Suprapubic skin (tissue), 4 donors: ENCODE data around the gene TEAD1.

Experiments
- EP300 ChIP-seq: sonication (generic); formaldehyde crosslinking; IDR thresholded peaks from one replicate; pipeline ENCODE4 v1.6.1; 2017; ENCODE audit warnings: antibody characterized with exemption
- POLR2A ChIP-seq, 2 donors: fragments of 450-650 bp; IDR thresholded peaks; one replicate each; pipeline ENCODE4 v1.6.1; 2017; ENCODE audit warnings: antibody characterized with exemption in 2 of 2, mild to moderate bottlenecking in 2 of 2, moderate library complexity in 2 of 2
- POLR2AphosphoS5 ChIP-seq, 3 donors: sonication (generic); formaldehyde crosslinking; IDR thresholded peaks; one replicate each; pipeline ENCODE4 v1.6.1; 2017; ENCODE audit warnings: antibody characterized with exemption in 3 of 3
- TF ChIP-seq, protein P1 (sequence below), 2 donors: fragments of 200-600 bp in 1 of 2; fragments of 450-650 bp in 1 of 2; sonication (generic) in 1 of 2; IDR thresholded peaks; one replicate each; pipeline ENCODE4 v1.5.1; 2016 to 2019; ENCODE audit warnings: antibody characterized with exemption in 2 of 2, mild to moderate bottlenecking in 1 of 2, moderate library complexity in 1 of 2

DNA sequence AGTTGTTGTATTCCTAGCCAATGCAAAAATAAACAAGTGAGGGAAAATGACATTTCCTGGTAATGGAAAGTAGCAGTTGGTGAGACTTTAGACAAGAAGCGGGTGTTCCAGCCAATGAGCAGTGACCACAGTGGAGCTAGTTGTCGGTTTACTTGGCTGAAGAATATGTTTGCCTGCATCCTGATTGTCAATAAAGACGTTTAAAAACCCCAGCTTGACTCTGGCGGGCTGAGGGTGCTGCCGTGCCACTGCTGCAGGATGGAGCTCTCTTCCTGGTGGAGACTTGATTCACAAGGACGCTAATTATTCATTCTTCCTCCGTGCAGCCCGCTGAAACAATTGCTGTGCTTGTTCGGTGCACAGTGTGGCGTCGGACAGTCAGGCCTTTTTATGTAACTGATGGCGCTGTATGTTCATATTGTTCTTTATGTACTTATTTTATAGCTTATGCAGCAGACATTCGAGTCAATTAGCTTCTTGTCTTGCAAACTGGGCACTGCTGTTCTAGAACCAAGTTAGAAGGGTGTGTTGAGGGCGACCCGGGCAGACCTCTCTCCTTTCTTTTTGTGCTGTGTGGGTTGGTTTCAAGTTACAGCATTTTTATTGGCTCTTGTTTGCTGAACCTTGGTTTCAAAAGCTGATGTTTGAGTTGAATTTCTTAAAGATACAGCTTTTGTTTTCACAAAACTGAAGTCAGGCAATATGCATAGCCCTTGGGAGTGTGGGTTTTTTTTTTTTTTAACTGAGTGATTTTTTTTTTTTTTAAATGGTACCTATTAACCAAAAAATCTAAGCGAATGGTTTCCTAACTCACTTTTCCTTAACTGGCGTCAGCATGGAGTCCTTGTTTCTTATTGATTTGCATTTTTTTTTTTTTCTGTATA, 153.9 kb downstream of the TEAD1 start:
- TF ChIP-seq, protein P1, sequence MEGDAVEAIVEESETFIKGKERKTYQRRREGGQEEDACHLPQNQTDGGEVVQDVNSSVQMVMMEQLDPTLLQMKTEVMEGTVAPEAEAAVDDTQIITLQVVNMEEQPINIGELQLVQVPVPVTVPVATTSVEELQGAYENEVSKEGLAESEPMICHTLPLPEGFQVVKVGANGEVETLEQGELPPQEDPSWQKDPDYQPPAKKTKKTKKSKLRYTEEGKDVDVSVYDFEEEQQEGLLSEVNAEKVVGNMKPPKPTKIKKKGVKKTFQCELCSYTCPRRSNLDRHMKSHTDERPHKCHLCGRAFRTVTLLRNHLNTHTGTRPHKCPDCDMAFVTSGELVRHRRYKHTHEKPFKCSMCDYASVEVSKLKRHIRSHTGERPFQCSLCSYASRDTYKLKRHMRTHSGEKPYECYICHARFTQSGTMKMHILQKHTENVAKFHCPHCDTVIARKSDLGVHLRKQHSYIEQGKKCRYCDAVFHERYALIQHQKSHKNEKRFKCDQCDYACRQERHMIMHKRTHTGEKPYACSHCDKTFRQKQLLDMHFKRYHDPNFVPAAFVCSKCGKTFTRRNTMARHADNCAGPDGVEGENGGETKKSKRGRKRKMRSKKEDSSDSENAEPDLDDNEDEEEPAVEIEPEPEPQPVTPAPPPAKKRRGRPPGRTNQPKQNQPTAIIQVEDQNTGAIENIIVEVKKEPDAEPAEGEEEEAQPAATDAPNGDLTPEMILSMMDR (IDR thresholded peaks at IDR 0.05): no peak
- TF ChIP-seq POLR2AphosphoS5 (IDR thresholded peaks at IDR 0.05): no peak
- TF ChIP-seq POLR2A (IDR thresholded peaks at IDR 0.05): no peak
- TF ChIP-seq EP300: no peak
